Transverse colon (tissue), 4 donors: Measurements from ENCODE around the gene MAP2K4.

Experiments used
- EP300 ChIP-seq: sonication (generic); formaldehyde crosslinking; IDR thresholded peaks from one replicate; pipeline ENCODE4 v1.6.1; 2017; ENCODE audit warnings: antibody characterized with exemption, low read depth
- POLR2A ChIP-seq: fragments of 450-650 bp; IDR thresholded peaks from one replicate; pipeline ENCODE4 v1.6.1; 2016; ENCODE audit warnings: antibody characterized with exemption, mild to moderate bottlenecking, moderate library complexity
- POLR2AphosphoS5 ChIP-seq, 3 donors: sonication (generic); formaldehyde crosslinking; IDR thresholded peaks; one replicate each; pipeline ENCODE4 v1.6.1; 2016; ENCODE audit warnings: antibody characterized with exemption in 3 of 3
- TF ChIP-seq, protein P1 (sequence below), 5 experiments: fragments of 200-600 bp in 3 of 5; fragments of 450-650 bp in 2 of 5; sonication (generic) in 3 of 5; IDR thresholded peaks; 1 replicate in 2 of 5; 2 replicates in 3 of 5; pipeline ENCODE4 v1.5.1; 2016 to 2017; ENCODE audit warnings: antibody characterized with exemption in 5 of 5, inconsistent platforms in 3 of 5, mild to moderate bottlenecking in 2 of 5, moderate library complexity in 1 of 5

DNA sequence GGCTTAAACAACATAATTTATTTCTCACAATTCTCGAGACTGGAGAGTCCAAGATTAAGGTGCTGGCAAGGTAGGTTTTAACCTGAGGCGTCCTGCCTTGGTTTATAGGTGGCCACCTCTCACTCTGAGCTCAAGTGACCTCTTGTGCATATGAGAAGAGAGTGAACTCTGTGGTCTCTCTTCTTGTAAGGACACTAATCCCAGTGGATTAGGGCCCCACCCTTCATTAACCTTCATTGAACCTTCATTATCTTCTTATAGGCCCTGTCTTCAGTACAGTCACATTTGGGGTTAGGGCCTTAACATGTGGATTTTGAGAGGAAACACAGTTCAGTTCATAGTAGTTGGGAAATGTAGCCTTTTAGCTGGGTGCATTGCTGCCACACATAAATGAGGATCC is 57.1 kb downstream of the MAP2K4 start:
- TF ChIP-seq, protein P1, sequence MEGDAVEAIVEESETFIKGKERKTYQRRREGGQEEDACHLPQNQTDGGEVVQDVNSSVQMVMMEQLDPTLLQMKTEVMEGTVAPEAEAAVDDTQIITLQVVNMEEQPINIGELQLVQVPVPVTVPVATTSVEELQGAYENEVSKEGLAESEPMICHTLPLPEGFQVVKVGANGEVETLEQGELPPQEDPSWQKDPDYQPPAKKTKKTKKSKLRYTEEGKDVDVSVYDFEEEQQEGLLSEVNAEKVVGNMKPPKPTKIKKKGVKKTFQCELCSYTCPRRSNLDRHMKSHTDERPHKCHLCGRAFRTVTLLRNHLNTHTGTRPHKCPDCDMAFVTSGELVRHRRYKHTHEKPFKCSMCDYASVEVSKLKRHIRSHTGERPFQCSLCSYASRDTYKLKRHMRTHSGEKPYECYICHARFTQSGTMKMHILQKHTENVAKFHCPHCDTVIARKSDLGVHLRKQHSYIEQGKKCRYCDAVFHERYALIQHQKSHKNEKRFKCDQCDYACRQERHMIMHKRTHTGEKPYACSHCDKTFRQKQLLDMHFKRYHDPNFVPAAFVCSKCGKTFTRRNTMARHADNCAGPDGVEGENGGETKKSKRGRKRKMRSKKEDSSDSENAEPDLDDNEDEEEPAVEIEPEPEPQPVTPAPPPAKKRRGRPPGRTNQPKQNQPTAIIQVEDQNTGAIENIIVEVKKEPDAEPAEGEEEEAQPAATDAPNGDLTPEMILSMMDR (IDR thresholded peaks at IDR 0.05) = no peak
- TF ChIP-seq POLR2A (no peak), EP300 (no peak), POLR2AphosphoS5 (IDR thresholded peaks at IDR 0.05) (no peak)
